GM19025 (cell line): ENCODE results near the gene IFI27.

Experiments used
- ATAC-seq: cut with Tn5 transposase; IDR thresholded peaks from one replicate; pipeline ENCODE4 v1.9.1; 2021; ENCODE audit warnings: mild to moderate bottlenecking, low read depth, moderate library complexity; ENCODE audit not compliant: unreplicated experiment

IFI27 gene

GRCh38 chr14:94101748-94102147 lies 8.8 kb upstream of the IFI27 start:
- ATAC-seq: no peak

- ATAC-seq: no peak
Measured at GRCh38 chr14:94102768-94103482, 7.6 kb upstream of the IFI27 start.

GRCh38 chr14:94103554-94104150 lies 6.9 kb upstream of the IFI27 start:
- ATAC-seq: no peak

GRCh38 chr14:94104731-94105130 lies 5.8 kb upstream of the IFI27 start:
- no peak for ATAC-seq

- ATAC-seq: no peak
Measured at GRCh38 chr14:94109915-94110250, 653 bp upstream of the IFI27 start.

- ATAC-seq: no peak
Measured at GRCh38 chr14:94111276-94112095, 950 bp downstream of the IFI27 start.

- no peak for ATAC-seq
Measured at GRCh38 chr14:94112513-94113063, 2.1 kb downstream of the IFI27 start.

GRCh38 chr14:94113073-94113472 lies 2.5 kb downstream of the IFI27 start:
- ATAC-seq: no peak

- no peak for ATAC-seq
Measured at GRCh38 chr14:94113490-94113889, 3.0 kb downstream of the IFI27 start.

- no peak for ATAC-seq
Measured at GRCh38 chr14:94113908-94114588, 3.5 kb downstream of the IFI27 start.

GRCh38 chr14:94114589-94115057 lies 4.1 kb downstream of the IFI27 start:
- ATAC-seq: no peak

- no peak for ATAC-seq
Measured at GRCh38 chr14:94115058-94115591, 4.6 kb downstream of the IFI27 start.

- no peak for ATAC-seq
Measured at GRCh38 chr14:94115631-94116030, 5.1 kb downstream of the IFI27 start.

GRCh38 chr14:94116701-94117100 lies 6.2 kb downstream of the IFI27 start:
- no peak for ATAC-seq

- no peak for ATAC-seq
Measured at GRCh38 chr14:94117856-94118255, 7.3 kb downstream of the IFI27 start.

GRCh38 chr14:94119071-94119470 lies 8.5 kb downstream of the IFI27 start:
- ATAC-seq: no peak

- ATAC-seq: no peak
Measured at GRCh38 chr14:94120667-94121340, 10.3 kb downstream of the IFI27 start.

- no peak for ATAC-seq
Measured at GRCh38 chr14:94121485-94121884, 10.9 kb downstream of the IFI27 start.

- ATAC-seq: no peak
Measured at GRCh38 chr14:94122438-94122837, 11.9 kb downstream of the IFI27 start.

GRCh38 chr14:94123296-94123695 lies 12.8 kb downstream of the IFI27 start:
- no peak for ATAC-seq
